Inferior parietal cortex (tissue), 1 donor: ENCODE data around the gene TTYH3.
"Not testable (repeated sequence)": the region's sequence is repeated elsewhere in the genome, so short reads cannot be mapped to it uniquely, and the experiment has no call there.

Source experiments
- DNase-seq: peaks from one replicate; pipeline ENCODE4 v3.0.0-alpha.2; 2016; ENCODE audit errors: extremely low spot score

Gene TTYH3

GRCh38 chr7:2688409-2689342, 56.9 kb downstream of the TTYH3 start:
- DNase-seq, result peak; percentile 51

GRCh38 chr7:2689343-2689847, 57.6 kb downstream of the TTYH3 start:
- DNase-seq, result no peak

- no peak for DNase-seq
Observed at GRCh38 chr7:2689951-2690705, 58.3 kb downstream of the TTYH3 start.

- no peak for DNase-seq
Observed at GRCh38 chr7:2691011-2691707, 59.4 kb downstream of the TTYH3 start.

- DNase-seq, result not testable (repeated sequence)
Observed at GRCh38 chr7:2691932-2692439, 60.2 kb downstream of the TTYH3 start.

GRCh38 chr7:2692543-2692942, 60.8 kb downstream of the TTYH3 start:
- no peak for DNase-seq

GRCh38 chr7:2693420-2694121, 61.8 kb downstream of the TTYH3 start:
- DNase-seq, result not testable (repeated sequence)

GRCh38 chr7:2694122-2694436, 62.3 kb downstream of the TTYH3 start:
- DNase-seq, result not testable (repeated sequence)

- no peak for DNase-seq
Observed at GRCh38 chr7:2698581-2699288, 66.9 kb downstream of the TTYH3 start.

- DNase-seq, result no peak
Observed at GRCh38 chr7:2699289-2699620, 67.5 kb downstream of the TTYH3 start.

GRCh38 chr7:2700141-2700850, 68.5 kb downstream of the TTYH3 start:
- DNase-seq, result no peak

- no peak for DNase-seq
Observed at GRCh38 chr7:2701424-2701823, 69.6 kb downstream of the TTYH3 start.

GRCh38 chr7:2701832-2702593, 70.2 kb downstream of the TTYH3 start:
- DNase-seq, result peak; percentile 79

GRCh38 chr7:2702594-2702957, 70.8 kb downstream of the TTYH3 start:
- no peak for DNase-seq

GRCh38 chr7:2705371-2706096, 73.7 kb downstream of the TTYH3 start:
- DNase-seq, result no peak

- no peak for DNase-seq
Observed at GRCh38 chr7:2706685-2707126, 74.9 kb downstream of the TTYH3 start.

GRCh38 chr7:2707481-2707880, 75.7 kb downstream of the TTYH3 start:
- no peak for DNase-seq

GRCh38 chr7:2708041-2708440, 76.3 kb downstream of the TTYH3 start:
- DNase-seq, result no peak
